HG03064 (cell line): Measurements from ENCODE around the gene SOX4.

Experiments used
- ATAC-seq: cut with Tn5 transposase; IDR thresholded peaks from one replicate; pipeline ENCODE4 v1.9.1; 2021; ENCODE audit warnings: low read depth; ENCODE audit not compliant: unreplicated experiment

Gene SOX4

GRCh38 chr6:21592953-21593352 is 598 bp upstream of the SOX4 start:
- no peak for ATAC-seq

DNA sequence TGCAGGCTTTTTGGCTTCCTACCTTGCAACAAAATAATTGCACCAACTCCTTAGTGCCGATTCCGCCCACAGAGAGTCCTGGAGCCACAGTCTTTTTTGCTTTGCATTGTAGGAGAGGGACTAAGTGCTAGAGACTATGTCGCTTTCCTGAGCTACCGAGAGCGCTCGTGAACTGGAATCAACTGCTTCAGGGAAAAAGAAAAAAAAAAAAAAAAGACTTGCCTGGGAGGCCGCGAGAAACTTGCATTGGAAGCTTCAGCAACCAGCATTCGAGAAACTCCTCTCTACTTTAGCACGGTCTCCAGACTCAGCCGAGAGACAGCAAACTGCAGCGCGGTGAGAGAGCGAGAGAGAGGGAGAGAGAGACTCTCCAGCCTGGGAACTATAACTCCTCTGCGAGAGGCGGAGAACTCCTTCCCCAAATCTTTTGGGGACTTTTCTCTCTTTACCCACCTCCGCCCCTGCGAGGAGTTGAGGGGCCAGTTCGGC is 420 bp downstream of the SOX4 start:
- ATAC-seq: peak; percentile 17

DNA sequence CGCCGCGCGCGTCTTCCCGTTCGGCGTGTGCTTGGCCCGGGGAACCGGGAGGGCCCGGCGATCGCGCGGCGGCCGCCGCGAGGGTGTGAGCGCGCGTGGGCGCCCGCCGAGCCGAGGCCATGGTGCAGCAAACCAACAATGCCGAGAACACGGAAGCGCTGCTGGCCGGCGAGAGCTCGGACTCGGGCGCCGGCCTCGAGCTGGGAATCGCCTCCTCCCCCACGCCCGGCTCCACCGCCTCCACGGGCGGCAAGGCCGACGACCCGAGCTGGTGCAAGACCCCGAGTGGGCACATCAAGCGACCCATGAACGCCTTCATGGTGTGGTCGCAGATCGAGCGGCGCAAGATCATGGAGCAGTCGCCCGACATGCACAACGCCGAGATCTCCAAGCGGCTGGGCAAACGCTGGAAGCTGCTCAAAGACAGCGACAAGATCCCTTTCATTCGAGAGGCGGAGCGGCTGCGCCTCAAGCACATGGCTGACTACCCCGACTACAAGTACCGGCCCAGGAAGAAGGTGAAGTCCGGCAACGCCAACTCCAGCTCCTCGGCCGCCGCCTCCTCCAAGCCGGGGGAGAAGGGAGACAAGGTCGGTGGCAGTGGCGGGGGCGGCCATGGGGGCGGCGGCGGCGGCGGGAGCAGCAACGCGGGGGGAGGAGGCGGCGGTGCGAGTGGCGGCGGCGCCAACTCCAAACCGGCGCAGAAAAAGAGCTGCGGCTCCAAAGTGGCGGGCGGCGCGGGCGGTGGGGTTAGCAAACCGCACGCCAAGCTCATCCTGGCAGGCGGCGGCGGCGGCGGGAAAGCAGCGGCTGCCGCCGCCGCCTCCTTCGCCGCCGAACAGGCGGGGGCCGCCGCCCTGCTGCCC is 1.1 kb downstream of the SOX4 start:
- ATAC-seq: peak; percentile 22

GRCh38 chr6:21595285-21596144 is 2.0 kb downstream of the SOX4 start:
- no peak for ATAC-seq

DNA sequence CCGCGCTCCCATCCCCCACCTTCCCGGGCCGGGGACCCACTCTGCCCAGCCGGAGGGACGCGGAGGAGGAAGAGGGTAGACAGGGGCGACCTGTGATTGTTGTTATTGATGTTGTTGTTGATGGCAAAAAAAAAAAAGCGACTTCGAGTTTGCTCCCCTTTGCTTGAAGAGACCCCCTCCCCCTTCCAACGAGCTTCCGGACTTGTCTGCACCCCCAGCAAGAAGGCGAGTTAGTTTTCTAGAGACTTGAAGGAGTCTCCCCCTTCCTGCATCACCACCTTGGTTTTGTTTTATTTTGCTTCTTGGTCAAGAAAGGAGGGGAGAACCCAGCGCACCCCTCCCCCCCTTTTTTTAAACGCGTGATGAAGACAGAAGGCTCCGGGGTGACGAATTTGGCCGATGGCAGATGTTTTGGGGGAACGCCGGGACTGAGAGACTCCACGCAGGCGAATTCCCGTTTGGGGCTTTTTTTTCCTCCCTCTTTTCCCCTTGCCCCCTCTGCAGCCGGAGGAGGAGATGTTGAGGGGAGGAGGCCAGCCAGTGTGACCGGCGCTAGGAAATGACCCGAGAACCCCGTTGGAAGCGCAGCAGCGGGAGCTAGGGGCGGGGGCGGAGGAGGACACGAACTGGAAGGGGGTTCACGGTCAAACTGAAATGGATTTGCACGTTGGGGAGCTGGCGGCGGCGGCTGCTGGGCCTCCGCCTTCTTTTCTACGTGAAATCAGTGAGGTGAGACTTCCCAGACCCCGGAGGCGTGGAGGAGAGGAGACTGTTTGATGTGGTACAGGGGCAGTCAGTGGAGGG is 2.8 kb downstream of the SOX4 start:
- no peak for ATAC-seq

- ATAC-seq: no peak
Observed at GRCh38 chr6:21596949-21597682, 3.6 kb downstream of the SOX4 start.

DNA sequence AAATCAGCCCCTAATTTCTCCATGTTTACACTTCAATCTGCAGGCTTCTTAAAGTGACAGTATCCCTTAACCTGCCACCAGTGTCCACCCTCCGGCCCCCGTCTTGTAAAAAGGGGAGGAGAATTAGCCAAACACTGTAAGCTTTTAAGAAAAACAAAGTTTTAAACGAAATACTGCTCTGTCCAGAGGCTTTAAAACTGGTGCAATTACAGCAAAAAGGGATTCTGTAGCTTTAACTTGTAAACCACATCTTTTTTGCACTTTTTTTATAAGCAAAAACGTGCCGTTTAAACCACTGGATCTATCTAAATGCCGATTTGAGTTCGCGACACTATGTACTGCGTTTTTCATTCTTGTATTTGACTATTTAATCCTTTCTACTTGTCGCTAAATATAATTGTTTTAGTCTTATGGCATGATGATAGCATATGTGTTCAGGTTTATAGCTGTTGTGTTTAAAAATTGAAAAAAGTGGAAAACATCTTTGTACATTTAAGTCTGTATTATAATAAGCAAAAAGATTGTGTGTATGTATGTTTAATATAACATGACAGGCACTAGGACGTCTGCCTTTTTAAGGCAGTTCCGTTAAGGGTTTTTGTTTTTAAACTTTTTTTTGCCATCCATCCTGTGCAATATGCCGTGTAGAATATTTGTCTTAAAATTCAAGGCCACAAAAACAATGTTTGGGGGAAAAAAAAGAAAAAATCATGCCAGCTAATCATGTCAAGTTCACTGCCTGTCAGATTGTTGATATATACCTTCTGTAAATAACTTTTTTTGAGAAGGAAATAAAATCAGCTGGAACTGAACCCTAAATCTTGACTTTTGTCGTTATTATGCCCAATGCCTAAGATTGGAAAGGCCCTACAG is 4.5 kb downstream of the SOX4 start:
- ATAC-seq: no peak

DNA sequence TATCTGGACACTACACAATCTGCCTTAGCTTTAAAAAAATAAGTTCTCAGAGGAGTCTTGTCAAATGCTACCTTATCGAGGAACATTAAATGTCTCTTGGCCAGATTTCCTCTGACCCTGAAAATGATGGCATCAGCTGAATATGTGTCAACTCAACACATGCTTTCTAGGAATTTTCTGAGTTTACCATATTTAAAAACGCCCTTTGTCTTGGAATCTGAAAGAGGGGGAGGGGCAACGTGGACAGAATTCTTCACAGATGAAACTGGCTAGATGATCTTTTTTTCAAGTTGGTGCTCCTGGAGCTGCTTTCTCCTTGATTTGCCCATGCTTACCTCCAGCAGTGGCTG is 5.1 kb downstream of the SOX4 start:
- ATAC-seq: no peak

DNA sequence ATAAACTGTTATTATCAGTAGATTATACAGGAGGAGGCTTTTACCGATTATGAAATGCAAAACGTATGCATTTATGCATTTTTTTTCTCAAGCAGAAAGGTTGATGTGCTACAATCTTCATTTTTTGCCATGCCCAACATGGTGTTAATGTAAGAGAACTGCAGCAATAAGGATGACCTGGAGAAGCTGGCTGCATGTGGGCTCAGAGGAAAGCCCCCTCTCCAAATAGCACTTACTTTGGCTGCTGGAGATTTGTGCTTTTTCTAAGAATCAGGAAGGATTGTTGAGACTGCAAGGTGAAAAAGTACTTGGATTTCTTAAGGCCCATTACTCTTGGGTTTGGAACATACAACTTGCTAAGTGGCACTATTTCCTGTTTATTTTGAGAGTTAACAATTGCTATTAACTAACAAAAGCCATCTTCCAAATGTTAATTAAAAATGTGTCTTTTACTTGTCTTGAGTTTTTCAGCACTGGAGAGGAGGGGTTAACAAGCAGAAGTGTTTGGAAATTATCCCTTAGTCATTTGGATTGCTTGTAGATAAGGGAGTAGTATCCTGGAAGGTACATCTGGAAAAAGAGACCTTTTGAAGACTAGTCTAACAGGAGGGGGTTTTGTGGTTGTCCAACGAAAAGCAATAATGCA is 5.6 kb downstream of the SOX4 start:
- ATAC-seq: no peak

- no peak for ATAC-seq
Observed at GRCh38 chr6:21601339-21601923, 7.9 kb downstream of the SOX4 start.

- no peak for ATAC-seq
Observed at GRCh38 chr6:21601932-21602390, 8.4 kb downstream of the SOX4 start.

DNA sequence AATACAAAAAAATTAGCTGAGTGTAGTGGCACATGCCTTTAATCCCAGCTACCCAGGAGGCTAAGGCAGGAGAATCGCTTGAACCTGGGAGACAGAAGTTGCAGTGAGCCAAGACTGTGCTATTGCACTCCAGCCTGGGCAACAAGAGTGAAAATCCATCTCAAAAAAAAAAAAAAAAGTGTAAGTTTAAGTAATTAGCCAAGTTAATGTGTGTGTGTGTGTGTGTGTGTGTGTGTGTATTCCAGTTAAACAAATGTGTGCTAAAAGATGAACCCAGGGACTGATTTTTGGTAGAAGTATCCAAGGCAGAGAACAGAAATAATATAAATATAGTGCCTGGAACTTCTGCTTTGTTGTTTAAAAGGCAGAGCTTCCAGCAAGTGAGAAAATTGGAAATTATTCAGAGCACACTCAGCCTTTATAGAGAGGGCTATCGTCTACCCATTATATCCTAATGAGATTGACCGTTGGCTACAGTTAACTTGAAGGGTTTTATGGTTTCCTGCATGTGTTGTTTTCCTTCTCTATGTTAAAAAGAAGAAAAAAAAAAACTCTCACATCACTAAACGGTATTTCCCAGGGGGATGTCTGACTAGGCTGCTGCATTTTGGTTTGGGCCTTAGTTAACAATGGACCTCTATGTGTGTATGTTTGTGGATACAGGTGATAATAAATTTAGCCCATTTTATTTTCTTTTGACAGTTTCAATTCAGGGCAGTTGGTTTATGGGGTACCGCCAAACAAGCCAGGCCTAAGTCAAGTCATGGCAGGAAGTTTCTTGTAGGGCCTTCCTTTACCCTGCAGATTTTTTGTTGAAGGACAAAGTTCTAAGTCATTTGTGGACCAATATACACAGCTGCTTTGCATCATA is 9.8 kb downstream of the SOX4 start:
- ATAC-seq: no peak

- no peak for ATAC-seq
Observed at GRCh38 chr6:21604081-21604480, 10.5 kb downstream of the SOX4 start.

DNA sequence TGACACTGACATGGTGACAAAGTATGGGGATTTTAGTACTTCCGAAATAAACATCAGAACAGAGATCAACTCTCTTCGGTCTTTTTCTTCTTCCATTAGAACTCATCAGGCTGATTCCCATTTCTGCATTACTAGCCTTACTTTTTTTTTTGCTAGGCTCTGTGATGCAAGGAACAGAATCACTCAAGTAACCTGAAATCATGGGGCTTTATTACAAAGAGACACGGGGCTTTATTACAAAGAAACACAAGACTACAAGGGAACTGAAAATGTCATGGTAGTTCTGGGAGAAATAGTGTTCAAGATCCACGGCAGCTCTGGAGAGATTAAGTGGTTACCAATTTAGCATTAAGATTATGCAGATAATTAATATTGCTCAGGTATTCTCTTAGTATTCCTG is 11.6 kb downstream of the SOX4 start:
- no peak for ATAC-seq

DNA sequence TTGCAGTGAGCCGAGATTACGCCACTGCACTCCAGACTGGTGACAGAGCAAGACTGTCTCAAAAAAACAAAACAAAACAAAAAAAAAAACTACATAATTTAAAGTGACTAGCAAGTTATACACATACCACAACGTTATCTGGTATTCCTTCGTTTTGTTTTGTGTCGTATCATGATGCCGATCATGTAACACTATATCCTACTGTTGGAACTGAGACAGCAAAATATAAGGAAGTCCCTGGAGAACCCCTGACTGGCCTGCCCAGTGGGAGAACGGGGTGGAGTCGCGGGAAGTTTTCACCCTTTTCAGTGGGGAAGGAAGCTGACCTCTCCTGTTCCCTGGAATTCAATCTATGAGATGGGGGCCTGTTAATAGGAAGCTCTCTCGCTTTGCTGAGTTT is 15.1 kb downstream of the SOX4 start:
- no peak for ATAC-seq

DNA sequence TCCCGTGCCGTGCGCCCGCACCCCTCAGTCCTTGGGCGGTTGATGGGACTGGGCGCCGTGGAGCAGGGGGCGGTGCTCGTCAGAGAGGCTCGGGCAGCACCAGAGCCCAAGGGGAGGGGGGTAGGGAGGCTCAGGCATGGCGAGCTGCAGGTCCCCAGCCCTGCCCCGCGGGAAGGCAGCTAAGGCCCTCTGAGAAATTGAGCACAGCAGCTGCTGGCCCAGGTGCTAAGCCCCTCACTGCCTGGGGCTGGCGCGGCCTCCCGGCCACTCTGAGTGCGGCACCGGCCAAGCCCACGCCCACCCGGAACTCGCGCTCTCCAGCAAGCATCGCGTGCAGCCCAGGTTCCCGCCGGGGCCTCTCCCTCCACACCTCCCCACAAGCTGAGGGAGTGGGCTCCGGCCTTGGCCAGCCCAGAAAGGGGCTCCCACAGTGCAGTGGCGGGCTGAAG is 16.4 kb downstream of the SOX4 start:
- ATAC-seq: no peak

- ATAC-seq: no peak
Observed at GRCh38 chr6:21610341-21610740, 16.8 kb downstream of the SOX4 start.
